Measurements from ENCODE around the gene HDHD5.

The HDHD5 gene

DNA sequence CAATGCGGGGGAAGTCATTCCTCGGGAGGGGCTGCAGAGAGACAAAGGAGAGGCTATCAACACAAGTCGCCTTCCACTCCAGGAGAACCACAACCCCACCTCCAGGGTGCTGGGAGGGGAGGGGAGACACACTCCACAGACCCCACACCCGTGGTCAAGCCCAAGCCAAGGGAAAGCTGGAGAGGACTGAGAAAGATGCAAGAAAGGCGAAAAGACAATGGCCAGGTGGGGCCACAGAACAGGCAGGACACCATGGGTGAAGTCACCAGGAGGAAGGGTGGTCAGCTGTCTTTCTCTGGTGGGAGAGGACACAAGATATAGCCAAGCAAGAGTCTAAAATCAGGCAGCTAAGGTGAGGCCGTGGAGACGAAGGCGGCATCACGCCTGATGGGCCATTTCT, 16.0 kb downstream of the HDHD5 start:
- DNase-seq (ENCODE audit: extremely low read depth, low read depth) = no peak
- TF ChIP-seq, protein P1, sequence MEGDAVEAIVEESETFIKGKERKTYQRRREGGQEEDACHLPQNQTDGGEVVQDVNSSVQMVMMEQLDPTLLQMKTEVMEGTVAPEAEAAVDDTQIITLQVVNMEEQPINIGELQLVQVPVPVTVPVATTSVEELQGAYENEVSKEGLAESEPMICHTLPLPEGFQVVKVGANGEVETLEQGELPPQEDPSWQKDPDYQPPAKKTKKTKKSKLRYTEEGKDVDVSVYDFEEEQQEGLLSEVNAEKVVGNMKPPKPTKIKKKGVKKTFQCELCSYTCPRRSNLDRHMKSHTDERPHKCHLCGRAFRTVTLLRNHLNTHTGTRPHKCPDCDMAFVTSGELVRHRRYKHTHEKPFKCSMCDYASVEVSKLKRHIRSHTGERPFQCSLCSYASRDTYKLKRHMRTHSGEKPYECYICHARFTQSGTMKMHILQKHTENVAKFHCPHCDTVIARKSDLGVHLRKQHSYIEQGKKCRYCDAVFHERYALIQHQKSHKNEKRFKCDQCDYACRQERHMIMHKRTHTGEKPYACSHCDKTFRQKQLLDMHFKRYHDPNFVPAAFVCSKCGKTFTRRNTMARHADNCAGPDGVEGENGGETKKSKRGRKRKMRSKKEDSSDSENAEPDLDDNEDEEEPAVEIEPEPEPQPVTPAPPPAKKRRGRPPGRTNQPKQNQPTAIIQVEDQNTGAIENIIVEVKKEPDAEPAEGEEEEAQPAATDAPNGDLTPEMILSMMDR (IDR thresholded peaks at IDR 0.05; ENCODE audit: low read depth, low read length, missing control alignments) = no peak

DNA sequence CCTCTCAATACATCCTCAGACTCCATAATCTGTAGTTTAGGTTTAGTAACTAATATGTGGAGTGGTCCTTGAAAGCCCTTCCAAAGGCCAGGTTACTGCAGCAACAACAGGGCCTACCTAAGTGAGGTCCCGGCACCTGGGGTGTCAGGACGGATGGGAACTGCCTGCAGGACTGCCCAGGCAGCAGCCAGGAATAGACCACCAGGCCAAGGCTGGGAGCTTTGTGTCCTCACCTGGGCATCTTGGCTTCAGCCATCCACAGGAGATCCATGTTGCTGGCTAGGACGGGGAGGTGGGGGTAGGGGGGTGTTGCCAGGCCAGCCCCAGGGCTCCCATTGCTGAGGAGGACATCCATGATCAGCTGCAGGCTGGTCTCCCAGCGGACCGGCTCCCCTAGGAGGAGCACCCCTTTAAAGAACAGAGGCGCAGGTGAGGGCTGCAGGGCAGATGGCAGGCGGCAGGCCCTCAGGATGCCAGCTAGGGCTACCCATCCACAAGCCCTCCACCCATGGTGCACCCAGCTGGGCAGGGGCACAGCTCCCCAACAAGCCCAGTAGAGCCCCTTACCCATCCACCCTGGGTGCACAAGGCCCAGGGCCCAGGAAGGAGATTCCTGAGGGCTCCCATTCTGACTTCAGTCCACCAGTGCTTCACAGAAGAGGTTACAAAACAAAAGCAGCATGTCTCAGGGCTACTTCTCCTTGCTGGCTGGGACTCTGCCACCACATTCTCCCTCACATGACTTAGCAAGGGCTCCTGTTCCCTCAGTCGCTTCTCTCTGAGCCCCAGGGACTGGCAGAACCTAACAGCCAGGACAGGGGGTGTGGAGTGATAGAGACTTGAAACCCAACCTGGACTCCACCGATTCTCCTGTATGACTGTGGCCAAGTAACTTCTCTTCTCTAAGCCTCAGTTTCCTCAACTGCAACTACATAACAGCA, 18.0 kb downstream of the HDHD5 start:
- no peak for DNase-seq (ENCODE audit: extremely low read depth, low read depth)
- H3K4me3 ChIP-seq (replicated peaks; ENCODE audit: low read depth, low read length) = no peak overlapping the region
- TF ChIP-seq, protein P1 (IDR thresholded peaks at IDR 0.05; ENCODE audit: low read depth, low read length, missing control alignments) = no peak

More for the DNA sequence above, 16.0 kb downstream of the HDHD5 start:
- no peak overlapping the region for H3K4me3 ChIP-seq (replicated peaks; ENCODE audit: low read depth, low read length)

DNA sequence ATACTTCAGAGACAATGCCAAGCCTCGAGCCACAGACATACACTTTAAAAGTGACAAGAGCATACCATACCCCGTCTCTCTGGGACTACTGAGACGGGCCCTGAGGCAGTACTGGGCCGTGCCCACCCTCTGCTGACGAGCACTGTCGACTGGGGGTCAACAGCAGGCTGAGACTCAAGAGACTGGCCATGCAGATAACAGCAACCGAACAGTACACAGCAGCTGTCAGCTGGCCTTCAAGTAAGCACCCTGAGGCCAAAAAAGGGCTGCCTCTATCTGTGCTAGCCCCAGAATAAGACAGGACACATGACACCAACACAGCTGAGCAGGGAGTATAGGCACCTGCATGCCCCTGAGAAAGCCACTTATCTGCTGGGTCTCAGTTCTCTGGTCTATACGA, 19.1 kb downstream of the HDHD5 start:
- DNase-seq (ENCODE audit: extremely low read depth, low read depth) = no peak
- TF ChIP-seq, protein P1 (IDR thresholded peaks at IDR 0.05; ENCODE audit: low read depth, low read length, missing control alignments) = no peak
- no peak overlapping the region for H3K4me3 ChIP-seq (replicated peaks; ENCODE audit: low read depth, low read length)

DNA sequence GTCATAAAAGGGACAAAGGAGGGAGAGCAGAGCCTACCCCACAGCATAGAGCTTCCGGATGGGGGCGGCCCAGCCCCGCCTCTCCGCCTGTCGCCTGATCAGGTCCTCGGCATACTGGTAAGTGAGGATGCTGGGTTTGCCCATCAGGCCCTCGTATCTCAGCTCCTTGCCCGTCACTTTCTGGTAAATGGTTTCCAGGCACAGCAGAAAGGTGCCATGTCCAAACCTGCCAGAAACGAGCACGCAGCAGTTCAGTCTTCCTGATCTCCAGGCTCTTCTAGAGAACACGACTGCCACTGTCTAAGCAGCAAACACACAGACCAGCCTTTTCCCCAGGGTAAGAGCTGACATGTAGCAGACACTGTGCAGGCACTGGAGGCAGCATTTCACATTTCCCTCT, 20.6 kb downstream of the HDHD5 start:
- TF ChIP-seq, protein P1 (IDR thresholded peaks at IDR 0.05; ENCODE audit: low read depth, low read length, missing control alignments) = no peak
- DNase-seq (ENCODE audit: extremely low read depth, low read depth) = no peak
- no peak overlapping the region for H3K4me3 ChIP-seq (replicated peaks; ENCODE audit: low read depth, low read length)

DNA sequence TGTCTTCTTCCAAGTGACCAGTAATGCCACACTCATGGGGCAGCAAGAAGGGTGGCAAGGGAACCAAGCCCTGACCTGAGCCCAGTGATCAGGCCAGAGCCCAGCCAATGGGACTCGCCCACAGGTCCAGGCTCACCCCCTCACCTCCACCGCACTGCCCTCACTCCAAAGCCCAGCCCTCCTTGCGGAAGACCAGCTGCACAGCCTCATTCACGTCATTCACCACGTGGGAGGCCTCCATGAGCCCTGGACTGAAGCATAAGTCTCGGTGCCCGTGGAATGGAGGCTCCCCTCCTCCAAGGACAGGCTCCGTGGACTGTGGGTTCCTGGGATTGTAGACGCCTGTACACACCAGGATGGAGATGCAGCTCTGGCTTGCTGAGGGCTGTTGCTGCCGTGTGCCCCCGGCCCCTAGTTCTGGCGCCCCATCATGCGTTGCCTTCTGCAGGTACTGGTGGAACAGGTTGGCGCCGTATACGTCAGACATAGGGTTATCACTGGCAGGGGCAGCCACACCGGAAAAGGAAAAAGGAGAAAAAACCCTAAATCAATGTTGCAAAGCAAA, 21.1 kb downstream of the HDHD5 start:
- no peak overlapping the region for H3K4me3 ChIP-seq (replicated peaks; ENCODE audit: low read depth, low read length)
- TF ChIP-seq, protein P1 (IDR thresholded peaks at IDR 0.05; ENCODE audit: low read depth, low read length, missing control alignments) = no peak
- no peak for DNase-seq (ENCODE audit: extremely low read depth, low read depth)

DNA sequence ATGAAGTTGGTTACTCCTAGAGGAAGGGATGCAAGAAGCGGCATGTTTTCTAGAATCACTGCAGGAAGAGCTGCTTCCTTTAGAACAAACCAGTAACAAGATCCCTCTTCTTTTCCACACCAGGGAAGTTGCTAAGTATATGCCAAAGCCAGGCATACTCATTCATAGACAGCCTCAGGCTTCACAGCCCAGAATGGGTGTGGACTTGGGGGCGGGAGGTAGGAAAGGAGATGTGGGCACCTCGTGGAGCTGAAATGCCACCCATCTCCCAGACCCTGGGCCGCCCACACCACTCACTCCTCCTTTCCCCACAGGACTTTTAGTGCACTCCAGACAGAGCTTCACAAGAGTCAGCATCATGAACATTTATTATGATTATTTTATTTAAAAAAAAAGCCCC, 21.9 kb downstream of the HDHD5 start:
- TF ChIP-seq, protein P1 (IDR thresholded peaks at IDR 0.05; ENCODE audit: low read depth, low read length, missing control alignments) = no peak
- H3K4me3 ChIP-seq (replicated peaks; ENCODE audit: low read depth, low read length) = no peak overlapping the region

More for the DNA sequence above, 21.9 kb downstream of the HDHD5 start:
- no peak for DNase-seq (ENCODE audit: extremely low read depth, low read depth)
